Endothelial cell of umbilical vein (primary cell): ENCODE data around the gene GRPEL1.

ENCODE experiments used
- CTCF ChIP-seq, 2 donors: IDR thresholded peaks; 1 replicate in 1 of 2; 2 replicates in 1 of 2; pipeline ENCODE4 v1.5.1; 2011; ENCODE audit warnings: low read length in 2 of 2, mild to moderate bottlenecking in 2 of 2, moderate library complexity in 2 of 2, control low read depth in 1 of 2, inconsistent platforms in 1 of 2, low read depth in 1 of 2; ENCODE audit not compliant: insufficient read depth in 1 of 2; ENCODE audit errors: extremely low read depth in 1 of 2
- GATA2 ChIP-seq: IDR thresholded peaks from 2 replicates; pipeline ENCODE4 v1.7.0; 2011; ENCODE audit warnings: low read depth, mild to moderate bottlenecking, moderate library complexity, mixed read lengths, low read length; ENCODE audit not compliant: insufficient read length, insufficient read depth
- POLR2A ChIP-seq: IDR thresholded peaks from 2 replicates; pipeline ENCODE4 v1.6.1; 2012; ENCODE audit warnings: low read depth, mild to moderate bottlenecking, control low read depth, low read length

- TF ChIP-seq POLR2A (no peak), GATA2 (no peak), CTCF (IDR thresholded peaks at IDR 0.05; ENCODE audit: extremely low read depth in 1 of 2, insufficient read depth in 1 of 2, low read depth in 1 of 2, low read length in 2 of 2) (no peak)
These were observed 42.7 kb upstream of the GRPEL1 start for GRCh38 chr4:7110546-7110945.
